Stimulated activated CD4-positive, alpha-beta T cell treated with anti-CD3 and anti-CD28 coated beads, Interleukin-15, amount 100 ng/mL, for 1 hour (primary cell): ENCODE results near the gene ADGRV1.

ENCODE experiments used
- DNase-seq, 2 donors: peaks; one replicate each; pipeline ENCODE4 v3.0.0-alpha.2; 2020; ENCODE audit warnings: low read depth in 1 of 2, low spot score in 1 of 2

ADGRV1 gene

GRCh38 chr5:90932052-90932699, 373.6 kb downstream of the ADGRV1 start:
- no peak for DNase-seq

GRCh38 chr5:90933298-90933697, 374.7 kb downstream of the ADGRV1 start:
- DNase-seq: no peak

GRCh38 chr5:90934091-90934719, 375.6 kb downstream of the ADGRV1 start:
- DNase-seq: no peak

GRCh38 chr5:90934738-90935137, 376.1 kb downstream of the ADGRV1 start:
- no peak for DNase-seq

- no peak for DNase-seq
Measured at GRCh38 chr5:90939211-90939610, 380.6 kb downstream of the ADGRV1 start.

- no peak for DNase-seq
Measured at GRCh38 chr5:90940227-90940995, 381.8 kb downstream of the ADGRV1 start.

- DNase-seq: no peak
Measured at GRCh38 chr5:90941002-90941720, 382.6 kb downstream of the ADGRV1 start.

GRCh38 chr5:90944116-90944515, 385.5 kb downstream of the ADGRV1 start:
- DNase-seq: no peak

- no peak for DNase-seq
Measured at GRCh38 chr5:90947667-90948066, 389.1 kb downstream of the ADGRV1 start.

GRCh38 chr5:90948969-90949368, 390.4 kb downstream of the ADGRV1 start:
- no peak for DNase-seq

- no peak for DNase-seq
Measured at GRCh38 chr5:90949469-90950358, 391.1 kb downstream of the ADGRV1 start.

- DNase-seq: no peak
Measured at GRCh38 chr5:90955001-90955635, 396.5 kb downstream of the ADGRV1 start.

- no peak for DNase-seq
Measured at GRCh38 chr5:90956511-90957097, 398.0 kb downstream of the ADGRV1 start.

GRCh38 chr5:90957906-90958305, 399.3 kb downstream of the ADGRV1 start:
- no peak for DNase-seq

- no peak for DNase-seq
Measured at GRCh38 chr5:90959262-90959661, 400.7 kb downstream of the ADGRV1 start.

- no peak for DNase-seq
Measured at GRCh38 chr5:90962481-90962880, 403.9 kb downstream of the ADGRV1 start.

- no peak for DNase-seq
Measured at GRCh38 chr5:90965110-90965685, 406.6 kb downstream of the ADGRV1 start.

GRCh38 chr5:90967443-90967842, 408.8 kb downstream of the ADGRV1 start:
- no peak for DNase-seq

GRCh38 chr5:90967851-90968250, 409.3 kb downstream of the ADGRV1 start:
- DNase-seq: no peak
